K562 (cell line): Measurements from ENCODE around the gene CCDC85B. TPM values are rescaled to one million over a fixed set of nuclear protein-coding genes. Genes with fewer than 3 reads are reported as not detected.

Source experiments
- BCL6 ChIP-seq: fragments of 250-450 bp; sonication (Bioruptor Pico); IDR thresholded peaks from 2 replicates; pipeline ENCODE4 v1.4.0; 2020
- CC2D1A ChIP-seq: fragments of 450-650 bp; IDR thresholded peaks from 2 replicates; pipeline ENCODE4 v1.6.1; 2017; ENCODE audit warnings: mild to moderate bottlenecking
- CCNT2 ChIP-seq: IDR thresholded peaks from 2 replicates; pipeline ENCODE4 v1.6.1; 2011; ENCODE audit warnings: borderline replicate concordance, low read depth, mild to moderate bottlenecking, moderate library complexity, mixed read lengths, low read length; ENCODE audit not compliant: insufficient read length; ENCODE audit errors: extremely low read depth
- CREB1 ChIP-seq, 2 experiments: sonication (generic) in 1 of 2; formaldehyde crosslinking in 1 of 2; IDR thresholded peaks; 2 replicates each; pipeline versions ENCODE4 v1.6.1 to v1.8.0; 2012 to 2022; ENCODE audit warnings: inconsistent platforms in 1 of 2, mild to moderate bottlenecking in 1 of 2, missing genetic modification reagents in 1 of 2, moderate library complexity in 1 of 2
- ERF ChIP-seq: fragments of 450-650 bp; formaldehyde crosslinking; IDR thresholded peaks from 2 replicates; pipeline ENCODE4 v1.4.0; 2020; ENCODE audit warnings: mild to moderate bottlenecking, mixed read lengths
- ETS2 ChIP-seq: IDR thresholded peaks from 2 replicates; pipeline ENCODE4 v1.6.1; 2016; ENCODE audit warnings: borderline replicate concordance, missing genetic modification characterization, mild to moderate bottlenecking, moderate library complexity, missing compliant biosample characterization; ENCODE audit not compliant: poor library complexity, severe bottlenecking
- EWSR1 ChIP-seq: fragments of 450-650 bp; IDR thresholded peaks from 2 replicates; pipeline ENCODE4 v1.6.1; 2018; ENCODE audit warnings: borderline replicate concordance, mild to moderate bottlenecking, low read depth, moderate library complexity; ENCODE audit not compliant: partially characterized antibody
- SNRNP70 ChIP-seq: fragments of 200-400 bp; formaldehyde crosslinking; optimal IDR thresholded peaks from 2 replicates; pipeline ENCODE3; 2017; ENCODE audit warnings: low read depth, low read length
- TAF1 ChIP-seq: IDR thresholded peaks from 2 replicates; pipeline ENCODE4 v1.6.1; 2011; ENCODE audit warnings: mild to moderate bottlenecking, low read length, moderate library complexity; ENCODE audit not compliant: insufficient read depth, control insufficient read depth, severe bottlenecking; ENCODE audit errors: extremely low read depth
- TBL1XR1 ChIP-seq, 2 experiments: IDR thresholded peaks; 2 replicates each; pipeline ENCODE4 v1.6.1; 2012; ENCODE audit warnings: improper control_type of control experiment in 2 of 2, low read length in 2 of 2, mild to moderate bottlenecking in 1 of 2
- TRIM24 ChIP-seq, 2 experiments: fragments of 450-650 bp; IDR thresholded peaks; 2 replicates each; pipeline ENCODE4 v1.6.1; 2016
- ZNF274 ChIP-seq: IDR thresholded peaks from 2 replicates; pipeline ENCODE4 v1.6.1; 2011; ENCODE audit warnings: low read depth, mild to moderate bottlenecking, low read length, moderate library complexity, borderline replicate concordance
- ZNF551 ChIP-seq: fragments of 250-450 bp; sonication (Bioruptor Pico); IDR thresholded peaks from 2 replicates; pipeline ENCODE4 v1.5.0; 2021; ENCODE audit warnings: mild to moderate bottlenecking, moderate library complexity
- ZNF77 ChIP-seq: fragments of 250-450 bp; sonication (Bioruptor Pico); IDR thresholded peaks from 2 replicates; pipeline ENCODE4 v1.5.0; 2020
- polyA plus RNA-seq, 8 experiments: library from polyadenylated mRNA; depleted of rRNA in 4 of 8; stranded (reverse) in 5 of 8; unstranded in 3 of 8; fragments of >200 nt; fragmentation: Nextera tagmentation in 2 of 8; fragmentation: Illumina TruSeq in 1 of 8; extraction: Ambion mirVana in 2 of 8; extraction: Trizol in 1 of 8; gene quantifications; 2 replicates each; pipeline versions ENCODE4 v1.2.1 to v1.2.3, GENCODE V29; 2011 to 2014; ENCODE audit warnings: inconsistent platforms in 1 of 8, missing spikeins in 1 of 8
- total RNA-seq, 7 experiments: library from RNA; depleted of rRNA in 6 of 7; stranded (reverse); fragments of >200 nt in 6 of 7; fragmentation: Illumina TruSeq in 2 of 7; extraction: Trizol in 2 of 7; gene quantifications; 2 replicates each; pipeline versions ENCODE4 v1.2.1 to v1.2.3, GENCODE V29; 2011 to 2021; ENCODE audit warnings: low replicate concordance in 1 of 7
- TF ChIP-seq, protein P1 (sequence below): sonication (generic); formaldehyde crosslinking; IDR thresholded peaks from 2 replicates; pipeline ENCODE4 v1.9.0; 2022; ENCODE audit warnings: mild to moderate bottlenecking, missing genetic modification reagents
- TF ChIP-seq, protein P2 (sequence below): fragments of 450-650 bp; IDR thresholded peaks from 2 replicates; pipeline ENCODE4 v1.6.1; 2017; ENCODE audit warnings: antibody characterized with exemption, mild to moderate bottlenecking
- TF ChIP-seq, protein P3 (sequence below): sonication (generic); formaldehyde crosslinking; IDR thresholded peaks from 2 replicates; pipeline ENCODE4 v1.8.0; 2023; ENCODE audit warnings: missing genetic modification reagents, mild to moderate bottlenecking, borderline replicate concordance

CCDC85B gene
- total and polyA plus RNA-seq, 9 of the 15 experiments (the other 6 are each of a cell fraction or from before 2014, with no cell fraction given), result 0.14 to 138 (median 6.2) TPM

DNA sequence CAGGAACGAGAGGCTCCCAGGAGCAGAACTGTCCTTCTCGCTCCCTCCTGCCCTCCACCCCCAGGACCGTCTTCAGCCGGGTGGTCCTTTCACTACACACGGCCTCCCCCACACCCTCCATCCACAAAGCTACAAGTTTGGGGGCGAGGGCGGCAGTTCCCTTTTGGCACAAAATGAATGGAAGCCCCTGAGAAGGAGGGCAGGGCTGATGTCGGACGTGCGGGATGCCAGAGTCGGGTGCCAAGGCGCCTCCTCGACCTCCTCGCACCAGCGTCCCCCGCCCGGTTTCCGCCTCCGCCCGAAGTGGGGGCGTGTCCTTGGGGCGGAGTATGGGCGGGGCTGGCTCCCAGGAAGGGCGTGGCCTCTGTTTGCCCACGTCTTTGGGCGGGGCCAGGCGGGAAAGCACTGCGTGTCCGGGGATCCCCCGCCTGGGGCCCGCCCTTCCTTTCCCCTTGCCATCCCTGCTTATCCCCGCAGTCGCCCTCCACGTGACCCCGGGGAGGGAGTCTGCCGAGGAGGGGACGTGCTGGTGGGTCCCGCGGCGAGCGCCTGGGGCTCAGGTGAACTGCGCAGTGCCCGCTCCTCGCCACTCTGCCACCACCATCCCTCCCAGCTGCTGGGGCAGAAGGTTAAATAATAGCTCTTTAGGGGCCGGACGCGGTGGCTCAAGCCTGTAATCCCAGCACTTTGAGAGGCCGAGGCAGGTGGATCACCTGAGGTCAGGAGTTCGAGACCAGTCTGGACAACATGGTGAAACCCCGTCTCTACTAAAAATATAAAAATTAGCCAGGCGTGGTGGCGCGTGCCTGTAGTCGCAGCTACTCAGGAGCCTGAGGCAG, 16.9 kb upstream of the CCDC85B start (continued):
- no peak for TF ChIP-seq ZNF274
- TF ChIP-seq BCL6, result no peak
- TF ChIP-seq SNRNP70, result no peak
- TF ChIP-seq CC2D1A, result no peak
- TF ChIP-seq ETS2, result no peak
- TF ChIP-seq EWSR1, result no peak
- TF ChIP-seq TRIM24 (IDR thresholded peaks at IDR 0.05), result no peak
- TF ChIP-seq, protein P1, sequence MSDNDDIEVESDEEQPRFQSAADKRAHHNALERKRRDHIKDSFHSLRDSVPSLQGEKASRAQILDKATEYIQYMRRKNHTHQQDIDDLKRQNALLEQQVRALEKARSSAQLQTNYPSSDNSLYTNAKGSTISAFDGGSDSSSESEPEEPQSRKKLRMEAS (CRISPR knock-in tag), result peak; percentile 80
- TF ChIP-seq ZNF77 (CRISPR knock-in tag), result no peak
- TF ChIP-seq CCNT2, result peak; percentile 75
- TF ChIP-seq, protein P2, sequence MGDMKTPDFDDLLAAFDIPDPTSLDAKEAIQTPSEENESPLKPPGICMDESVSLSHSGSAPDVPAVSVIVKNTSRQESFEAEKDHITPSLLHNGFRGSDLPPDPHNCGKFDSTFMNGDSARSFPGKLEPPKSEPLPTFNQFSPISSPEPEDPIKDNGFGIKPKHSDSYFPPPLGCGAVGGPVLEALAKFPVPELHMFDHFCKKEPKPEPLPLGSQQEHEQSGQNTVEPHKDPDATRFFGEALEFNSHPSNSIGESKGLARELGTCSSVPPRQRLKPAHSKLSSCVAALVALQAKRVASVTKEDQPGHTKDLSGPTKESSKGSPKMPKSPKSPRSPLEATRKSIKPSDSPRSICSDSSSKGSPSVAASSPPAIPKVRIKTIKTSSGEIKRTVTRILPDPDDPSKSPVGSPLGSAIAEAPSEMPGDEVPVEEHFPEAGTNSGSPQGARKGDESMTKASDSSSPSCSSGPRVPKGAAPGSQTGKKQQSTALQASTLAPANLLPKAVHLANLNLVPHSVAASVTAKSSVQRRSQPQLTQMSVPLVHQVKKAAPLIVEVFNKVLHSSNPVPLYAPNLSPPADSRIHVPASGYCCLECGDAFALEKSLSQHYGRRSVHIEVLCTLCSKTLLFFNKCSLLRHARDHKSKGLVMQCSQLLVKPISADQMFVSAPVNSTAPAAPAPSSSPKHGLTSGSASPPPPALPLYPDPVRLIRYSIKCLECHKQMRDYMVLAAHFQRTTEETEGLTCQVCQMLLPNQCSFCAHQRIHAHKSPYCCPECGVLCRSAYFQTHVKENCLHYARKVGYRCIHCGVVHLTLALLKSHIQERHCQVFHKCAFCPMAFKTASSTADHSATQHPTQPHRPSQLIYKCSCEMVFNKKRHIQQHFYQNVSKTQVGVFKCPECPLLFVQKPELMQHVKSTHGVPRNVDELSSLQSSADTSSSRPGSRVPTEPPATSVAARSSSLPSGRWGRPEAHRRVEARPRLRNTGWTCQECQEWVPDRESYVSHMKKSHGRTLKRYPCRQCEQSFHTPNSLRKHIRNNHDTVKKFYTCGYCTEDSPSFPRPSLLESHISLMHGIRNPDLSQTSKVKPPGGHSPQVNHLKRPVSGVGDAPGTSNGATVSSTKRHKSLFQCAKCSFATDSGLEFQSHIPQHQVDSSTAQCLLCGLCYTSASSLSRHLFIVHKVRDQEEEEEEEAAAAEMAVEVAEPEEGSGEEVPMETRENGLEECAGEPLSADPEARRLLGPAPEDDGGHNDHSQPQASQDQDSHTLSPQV, result no peak
- no peak for TF ChIP-seq ERF (CRISPR knock-in tag)
- no peak for TF ChIP-seq TAF1
- TF ChIP-seq ZNF551 (CRISPR knock-in tag), result no peak
- TF ChIP-seq CREB1 (IDR thresholded peaks at IDR 0.05), result 0 out of 2 replicates have a peak, but pooled peaks have one; percentile 46
- no peak; the same call in 1 of the 2 replicates for TF ChIP-seq CREB1 (CRISPR knock-in tag; IDR thresholded peaks at IDR 0.05)
- no peak for TF ChIP-seq TBL1XR1 (IDR thresholded peaks at IDR 0.05; ENCODE audit: low read length in 2 of 2)
- TF ChIP-seq, protein P3, sequence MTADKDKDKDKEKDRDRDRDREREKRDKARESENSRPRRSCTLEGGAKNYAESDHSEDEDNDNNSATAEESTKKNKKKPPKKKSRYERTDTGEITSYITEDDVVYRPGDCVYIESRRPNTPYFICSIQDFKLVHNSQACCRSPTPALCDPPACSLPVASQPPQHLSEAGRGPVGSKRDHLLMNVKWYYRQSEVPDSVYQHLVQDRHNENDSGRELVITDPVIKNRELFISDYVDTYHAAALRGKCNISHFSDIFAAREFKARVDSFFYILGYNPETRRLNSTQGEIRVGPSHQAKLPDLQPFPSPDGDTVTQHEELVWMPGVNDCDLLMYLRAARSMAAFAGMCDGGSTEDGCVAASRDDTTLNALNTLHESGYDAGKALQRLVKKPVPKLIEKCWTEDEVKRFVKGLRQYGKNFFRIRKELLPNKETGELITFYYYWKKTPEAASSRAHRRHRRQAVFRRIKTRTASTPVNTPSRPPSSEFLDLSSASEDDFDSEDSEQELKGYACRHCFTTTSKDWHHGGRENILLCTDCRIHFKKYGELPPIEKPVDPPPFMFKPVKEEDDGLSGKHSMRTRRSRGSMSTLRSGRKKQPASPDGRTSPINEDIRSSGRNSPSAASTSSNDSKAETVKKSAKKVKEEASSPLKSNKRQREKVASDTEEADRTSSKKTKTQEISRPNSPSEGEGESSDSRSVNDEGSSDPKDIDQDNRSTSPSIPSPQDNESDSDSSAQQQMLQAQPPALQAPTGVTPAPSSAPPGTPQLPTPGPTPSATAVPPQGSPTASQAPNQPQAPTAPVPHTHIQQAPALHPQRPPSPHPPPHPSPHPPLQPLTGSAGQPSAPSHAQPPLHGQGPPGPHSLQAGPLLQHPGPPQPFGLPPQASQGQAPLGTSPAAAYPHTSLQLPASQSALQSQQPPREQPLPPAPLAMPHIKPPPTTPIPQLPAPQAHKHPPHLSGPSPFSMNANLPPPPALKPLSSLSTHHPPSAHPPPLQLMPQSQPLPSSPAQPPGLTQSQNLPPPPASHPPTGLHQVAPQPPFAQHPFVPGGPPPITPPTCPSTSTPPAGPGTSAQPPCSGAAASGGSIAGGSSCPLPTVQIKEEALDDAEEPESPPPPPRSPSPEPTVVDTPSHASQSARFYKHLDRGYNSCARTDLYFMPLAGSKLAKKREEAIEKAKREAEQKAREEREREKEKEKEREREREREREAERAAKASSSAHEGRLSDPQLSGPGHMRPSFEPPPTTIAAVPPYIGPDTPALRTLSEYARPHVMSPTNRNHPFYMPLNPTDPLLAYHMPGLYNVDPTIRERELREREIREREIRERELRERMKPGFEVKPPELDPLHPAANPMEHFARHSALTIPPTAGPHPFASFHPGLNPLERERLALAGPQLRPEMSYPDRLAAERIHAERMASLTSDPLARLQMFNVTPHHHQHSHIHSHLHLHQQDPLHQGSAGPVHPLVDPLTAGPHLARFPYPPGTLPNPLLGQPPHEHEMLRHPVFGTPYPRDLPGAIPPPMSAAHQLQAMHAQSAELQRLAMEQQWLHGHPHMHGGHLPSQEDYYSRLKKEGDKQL (CRISPR knock-in tag), result no peak
